HepG2 (cell line): ENCODE results near the gene P3H4. TPM values are rescaled to one million over a fixed set of nuclear protein-coding genes. Genes with fewer than 3 reads are reported as not detected.

Experiments
- ATAC-seq: fragments of 200-7000 bp; cut with Tn5 transposase; 3 replicates; pipeline ENCODE4 v1.9.1; 2020; ENCODE audit warnings: mild to moderate bottlenecking, moderate library complexity
- BruUV-seq: library from RNA; stranded (reverse); fragments of 400-500 nt; replicated peaks from 2 replicates; lab custom pipeline; 2021; lab: Mats Ljungman, UMichigan
- CTCF ChIA-PET: fragments of 300-600 bp; formaldehyde crosslinking; extraction: SDS; loops from one replicate; lab custom pipeline; 2021; ENCODE audit warnings: low total read pairs, inconsistent platforms, low intra/inter-chr PET ratio; lab: Yijun Ruan, JAX
- POLR2A ChIA-PET: fragments of 350-600 bp; sonication (Branson Sonifier 250); formaldehyde crosslinking; loops from one replicate; lab custom pipeline; 2020; ENCODE audit warnings: antibody characterized with exemption, inconsistent platforms; lab: Yijun Ruan, JAX
- DNase-seq: peaks from one replicate; pipeline ENCODE4 v3.0.0-alpha.2; 2015; ENCODE audit warnings: low spot score
- FAIRE-seq: peaks from 3 replicates; lab custom pipeline; 2011; peaks lifted over from hg19 to GRCh38; lab: Jason Lieb, UNC
- H2AFZ ChIP-seq: one replicate; pipeline ENCODE4 v1.6.1; 2011; ENCODE audit warnings: low read length, inconsistent platforms
- H3K27ac ChIP-seq: fragments of 300-600 bp; 3 replicates; pipeline ENCODE4 v1.8.0; 2011; ENCODE audit warnings: mixed run types, mild to moderate bottlenecking, mixed read lengths, low read length, inconsistent platforms; ENCODE audit not compliant: insufficient read depth; ENCODE audit errors: extremely low read length
- H3K27me3 ChIP-seq, 2 experiments: fragments of 200-600 bp in 1 of 2; 2 replicates in 1 of 2; 3 replicates in 1 of 2; pipeline versions ENCODE4 v1.6.0 to v1.8.0; 2011; ENCODE audit warnings: low read length in 2 of 2, mild to moderate bottlenecking in 2 of 2, moderate library complexity in 2 of 2, inconsistent platforms in 1 of 2; ENCODE audit not compliant: insufficient read depth in 2 of 2, control insufficient read depth in 1 of 2
- H3K36me3 ChIP-seq, 2 experiments: fragments of 200-600 bp in 1 of 2; replicated peaks in 1 of 2; 2 replicates in 1 of 2; 3 replicates in 1 of 2; pipeline versions ENCODE4 v1.5.1 to v1.8.0; 2011; ENCODE audit warnings: low read length in 2 of 2, inconsistent platforms in 1 of 2; ENCODE audit not compliant: insufficient read depth in 2 of 2, control insufficient read depth in 1 of 2
- H3K4me1 ChIP-seq: 2 replicates; pipeline ENCODE4 v1.5.1; 2012; ENCODE audit warnings: low read length, inconsistent platforms; ENCODE audit not compliant: insufficient read depth
- H3K4me2 ChIP-seq: 2 replicates; pipeline ENCODE4 v1.6.0; 2011; ENCODE audit warnings: low read depth, low read length, inconsistent platforms
- H3K4me3 ChIP-seq, 3 experiments: fragments of 200-600 bp in 1 of 3; sonication (generic), shearing (Covaris generic) in 1 of 3; replicated peaks in 1 of 3; 2 replicates each; pipeline ENCODE4 v1.5.1; 2011 to 2016; ENCODE audit warnings: low read length in 3 of 3, inconsistent platforms in 2 of 3, low read depth in 2 of 3, mild to moderate bottlenecking in 2 of 3, control low read depth in 1 of 3, mixed read lengths in 1 of 3; ENCODE audit not compliant: insufficient read depth in 1 of 3
- H3K79me2 ChIP-seq: one replicate; pipeline ENCODE4 v1.6.1; 2011; ENCODE audit warnings: low read length, inconsistent platforms; ENCODE audit not compliant: insufficient read depth
- H3K9ac ChIP-seq: 2 replicates; pipeline ENCODE4 v1.6.0; 2011; ENCODE audit warnings: mild to moderate bottlenecking, low read depth, low read length, inconsistent platforms; ENCODE audit not compliant: insufficient read depth
- H3K9me3 ChIP-seq: 2 replicates; pipeline ENCODE4 v1.5.1; 2012; ENCODE audit warnings: mild to moderate bottlenecking, low read length
- H4K20me1 ChIP-seq: 2 replicates; pipeline ENCODE4 v1.6.0; 2011; ENCODE audit warnings: inconsistent platforms, mild to moderate bottlenecking, low read length, moderate library complexity; ENCODE audit not compliant: insufficient read depth
- ATF1 ChIP-seq: IDR thresholded peaks from 2 replicates; pipeline ENCODE4 v1.6.1; 2016; ENCODE audit warnings: mild to moderate bottlenecking, control low read depth
- BRCA1 ChIP-seq: sonication (generic); formaldehyde crosslinking; IDR thresholded peaks from 2 replicates; pipeline ENCODE4 v1.4.0; 2020; ENCODE audit warnings: missing genetic modification reagents
- ETV6 ChIP-seq: sonication (generic); formaldehyde crosslinking; conservative IDR thresholded peaks from 2 replicates; pipeline ENCODE4 v1.4.0; 2020; ENCODE audit warnings: missing genetic modification reagents
- FIP1L1 ChIP-seq: fragments of 200-400 bp; formaldehyde crosslinking; IDR thresholded peaks from 2 replicates; pipeline ENCODE4 v1.6.1; 2018; ENCODE audit warnings: low read depth, mild to moderate bottlenecking, low read length, moderate library complexity, borderline replicate concordance; ENCODE audit not compliant: insufficient read depth
- FOSL1 ChIP-seq: sonication (generic); formaldehyde crosslinking; IDR thresholded peaks from 2 replicates; pipeline ENCODE4 v1.9.0; 2021; ENCODE audit warnings: missing genetic modification reagents, borderline replicate concordance
- MED13 ChIP-seq: sonication (generic); formaldehyde crosslinking; IDR thresholded peaks from 2 replicates; pipeline ENCODE4 v1.5.0; 2020; ENCODE audit warnings: missing genetic modification reagents
- PAF1 ChIP-seq: IDR thresholded peaks from 2 replicates; pipeline ENCODE4 v1.6.1; 2016; ENCODE audit warnings: missing genetic modification reagents, missing compliant biosample characterization
- ZFP37 ChIP-seq: sonication (generic); formaldehyde crosslinking; IDR thresholded peaks from 2 replicates; pipeline ENCODE4 v1.4.0; 2020; ENCODE audit warnings: missing genetic modification reagents, borderline replicate concordance
- ZNF260 ChIP-seq: sonication (generic); formaldehyde crosslinking; IDR thresholded peaks from 2 replicates; pipeline ENCODE4 v1.4.0; 2020; ENCODE audit warnings: missing genetic modification reagents, low read depth, mild to moderate bottlenecking, borderline replicate concordance
- ZNF652 ChIP-seq: IDR thresholded peaks from 2 replicates; pipeline ENCODE4 v1.6.1; 2016; ENCODE audit warnings: low read depth, borderline replicate concordance
- ZNF670 ChIP-seq: sonication (generic); formaldehyde crosslinking; IDR thresholded peaks from 2 replicates; pipeline ENCODE4 v1.8.0; 2022; ENCODE audit warnings: mild to moderate bottlenecking, missing genetic modification reagents, borderline replicate concordance
- ZNF773 ChIP-seq: sonication (generic); formaldehyde crosslinking; IDR thresholded peaks from 2 replicates; pipeline ENCODE4 v1.4.0; 2020; ENCODE audit warnings: missing genetic modification reagents, borderline replicate concordance
- WGBS: methylation state at CpG from one replicate; pipeline ENCODE4 v1.1.6; 2017; ENCODE audit warnings: low lambda C conversion rate; 5-methylcytosine and 5-hydroxymethylcytosine counted together
- in situ Hi-C: cut with HindIII; loops from 2 replicates; pipeline ENCODE4 v1.10.0; 2017; ENCODE audit warnings: low pct_unique_long_range_greater_than_20kb; ENCODE audit not compliant: extremely low pct_ligation_motif_present
- intact Hi-C: fragments of 100-400 bp; cut with micrococcal nuclease; formaldehyde crosslinking; loops from one replicate; pipeline ENCODE4 v1.10.0; 2022; ENCODE audit not compliant: unreplicated experiment
- polyA plus RNA-seq, 8 experiments: library from polyadenylated mRNA; depleted of rRNA in 3 of 8; stranded (reverse) in 7 of 8; unstranded in 1 of 8; fragments of >200 nt; fragmentation: Illumina TruSeq in 4 of 8; extraction: Trizol in 4 of 8; gene quantifications; 2 replicates each; pipeline versions ENCODE4 v1.2.1 to v1.2.3, GENCODE V29; 2011 to 2016; ENCODE audit warnings: low read depth in 4 of 8, missing spikeins in 1 of 8, mixed read lengths in 1 of 8; ENCODE audit not compliant: insufficient read depth in 1 of 8
- total RNA-seq, 5 experiments: library from RNA; depleted of rRNA; stranded (reverse); fragments of >200 nt; fragmentation: Illumina TruSeq; extraction: Trizol; gene quantifications; 2 replicates each; pipeline ENCODE4 v1.2.3, GENCODE V29; 2016; ENCODE audit warnings: low read depth in 1 of 5
- TF ChIP-seq, protein P1 (sequence below): IDR thresholded peaks from 2 replicates; pipeline ENCODE4 v1.6.1; 2016
- TF ChIP-seq, protein P2 (sequence below): sonication (generic); formaldehyde crosslinking; IDR thresholded peaks from 2 replicates; pipeline ENCODE4 v1.4.0; 2020; ENCODE audit warnings: missing genetic modification reagents, low read depth, mild to moderate bottlenecking, borderline replicate concordance
- TF ChIP-seq, protein P3 (sequence below): sonication (generic); formaldehyde crosslinking; IDR thresholded peaks from 2 replicates; pipeline ENCODE4 v1.4.0; 2020; ENCODE audit warnings: mild to moderate bottlenecking, missing genetic modification reagents, borderline replicate concordance
- TF ChIP-seq, protein P4 (sequence below): fragments of 450-650 bp; IDR thresholded peaks from 2 replicates; pipeline ENCODE4 v1.6.1; 2016

The P3H4 gene
- total and polyA plus RNA-seq, 2 of the 13 experiments (the other 11 are each of a cell fraction or from before 2014, with no cell fraction given) = 37.1 to 50.6 TPM

DNA sequence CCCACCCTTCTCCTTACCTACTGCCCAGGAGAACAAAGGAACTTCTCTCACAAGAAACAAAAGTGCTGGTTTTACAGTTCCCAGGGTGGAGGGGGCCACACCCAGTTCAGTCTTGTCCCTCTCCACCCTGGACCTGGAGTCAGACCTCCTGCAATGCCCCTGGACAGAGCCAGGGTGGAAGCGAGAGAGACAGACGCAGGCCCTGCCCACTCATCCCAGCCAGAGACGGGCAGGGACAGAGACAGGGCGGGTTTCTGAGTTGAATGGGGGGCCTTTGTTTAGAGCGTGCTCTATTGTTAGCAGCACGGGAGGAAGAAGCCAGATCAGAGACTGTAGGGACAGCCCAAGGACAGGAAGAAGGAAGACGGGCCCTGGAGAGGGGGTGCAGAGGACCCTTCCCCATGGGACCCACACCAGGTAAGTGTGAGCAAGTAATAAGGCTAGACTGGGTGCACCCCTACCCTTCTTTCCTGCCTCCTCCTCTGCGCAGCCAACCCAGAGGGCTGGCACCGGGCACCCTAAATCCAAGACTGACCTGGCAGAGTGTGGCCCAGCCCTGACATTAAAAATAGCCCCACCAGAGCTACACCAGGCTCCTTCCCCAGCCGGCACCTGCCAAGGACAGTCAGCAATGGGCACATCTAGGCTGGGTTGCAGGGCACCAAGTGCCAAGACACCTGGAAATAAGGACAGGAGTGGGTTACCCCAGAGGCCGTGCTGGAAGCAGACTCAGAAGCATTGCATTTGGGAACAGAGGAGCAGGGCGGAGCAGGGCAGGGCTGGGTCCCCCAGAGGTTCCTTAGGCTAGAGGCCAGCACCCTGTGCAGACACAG, 36.1 kb downstream of the P3H4 start:
- peaks cover 2 to 10% of the 10 kb centered on the region in 2 experiments; a peak in 3 of 5 replicates for H3K36me3 ChIP-seq
- H3K9ac ChIP-seq = no peak overlapping the region
- no peaks in the 10 kb centered on the region for H3K79me2 ChIP-seq
- WGBS = 97% methylated on average over 12 of the region's 12 CpGs
- no peak overlapping the region for H3K27ac ChIP-seq
- no peak overlapping the region for H3K4me3 ChIP-seq
- TF ChIP-seq, protein P1, sequence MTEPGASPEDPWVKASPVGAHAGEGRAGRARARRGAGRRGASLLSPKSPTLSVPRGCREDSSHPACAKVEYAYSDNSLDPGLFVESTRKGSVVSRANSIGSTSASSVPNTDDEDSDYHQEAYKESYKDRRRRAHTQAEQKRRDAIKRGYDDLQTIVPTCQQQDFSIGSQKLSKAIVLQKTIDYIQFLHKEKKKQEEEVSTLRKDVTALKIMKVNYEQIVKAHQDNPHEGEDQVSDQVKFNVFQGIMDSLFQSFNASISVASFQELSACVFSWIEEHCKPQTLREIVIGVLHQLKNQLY = no peak
- TF ChIP-seq, protein P2, sequence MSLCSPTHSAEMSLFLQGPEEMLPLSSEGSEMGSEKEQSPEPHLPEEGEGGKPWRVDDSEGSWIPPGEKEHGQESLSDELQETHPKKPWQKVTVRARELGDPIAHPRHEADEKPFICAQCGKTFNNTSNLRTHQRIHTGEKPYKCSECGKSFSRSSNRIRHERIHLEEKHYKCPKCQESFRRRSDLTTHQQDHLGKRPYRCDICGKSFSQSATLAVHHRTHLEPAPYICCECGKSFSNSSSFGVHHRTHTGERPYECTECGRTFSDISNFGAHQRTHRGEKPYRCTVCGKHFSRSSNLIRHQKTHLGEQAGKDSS (CRISPR knock-in tag) = no peak
- TF ChIP-seq ZNF652 (CRISPR knock-in tag) (no peak), FOSL1 (CRISPR knock-in tag) (no peak), ZNF773 (no peak), ATF1 (no peak), ZFP37 (CRISPR knock-in tag) (no peak), FIP1L1 (no peak), ETV6 (no peak), PAF1 (CRISPR knock-in tag) (no peak), ZNF260 (CRISPR knock-in tag) (no peak), ZNF670 (no peak), BRCA1 (CRISPR knock-in tag) (no peak), MED13 (CRISPR knock-in tag) (no peak)
- TF ChIP-seq, protein P3, sequence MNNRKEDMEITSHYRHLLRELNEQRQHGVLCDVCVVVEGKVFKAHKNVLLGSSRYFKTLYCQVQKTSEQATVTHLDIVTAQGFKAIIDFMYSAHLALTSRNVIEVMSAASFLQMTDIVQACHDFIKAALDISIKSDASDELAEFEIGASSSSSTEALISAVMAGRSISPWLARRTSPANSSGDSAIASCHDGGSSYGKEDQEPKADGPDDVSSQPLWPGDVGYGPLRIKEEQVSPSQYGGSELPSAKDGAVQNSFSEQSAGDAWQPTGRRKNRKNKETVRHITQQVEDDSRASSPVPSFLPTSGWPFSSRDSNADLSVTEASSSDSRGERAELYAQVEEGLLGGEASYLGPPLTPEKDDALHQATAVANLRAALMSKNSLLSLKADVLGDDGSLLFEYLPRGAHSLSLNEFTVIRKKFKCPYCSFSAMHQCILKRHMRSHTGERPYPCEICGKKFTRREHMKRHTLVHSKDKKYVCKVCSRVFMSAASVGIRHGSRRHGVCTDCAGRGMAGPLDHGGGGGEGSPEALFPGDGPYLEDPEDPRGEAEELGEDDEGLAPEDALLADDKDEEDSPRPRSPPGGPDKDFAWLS = no peak
- TF ChIP-seq, protein P4, sequence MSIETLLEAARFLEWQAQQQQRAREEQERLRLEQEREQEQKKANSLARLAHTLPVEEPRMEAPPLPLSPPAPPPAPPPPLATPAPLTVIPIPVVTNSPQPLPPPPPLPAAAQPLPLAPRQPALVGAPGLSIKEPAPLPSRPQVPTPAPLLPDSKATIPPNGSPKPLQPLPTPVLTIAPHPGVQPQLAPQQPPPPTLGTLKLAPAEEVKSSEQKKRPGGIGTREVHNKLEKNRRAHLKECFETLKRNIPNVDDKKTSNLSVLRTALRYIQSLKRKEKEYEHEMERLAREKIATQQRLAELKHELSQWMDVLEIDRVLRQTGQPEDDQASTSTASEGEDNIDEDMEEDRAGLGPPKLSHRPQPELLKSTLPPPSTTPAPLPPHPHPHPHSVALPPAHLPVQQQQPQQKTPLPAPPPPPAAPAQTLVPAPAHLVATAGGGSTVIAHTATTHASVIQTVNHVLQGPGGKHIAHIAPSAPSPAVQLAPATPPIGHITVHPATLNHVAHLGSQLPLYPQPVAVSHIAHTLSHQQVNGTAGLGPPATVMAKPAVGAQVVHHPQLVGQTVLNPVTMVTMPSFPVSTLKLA = no peak
- TF ChIP-seq, all 625 proteins: peak for 0
- intact Hi-C loops = no loop called here
- ChIA-PET POLR2A (interaction anchor here (0.9 to 3.6 kb wide), 4 partner anchors 10 to 36 kb away, joined by 3 to 95 read pairs (median 28); partner anchors contain the start of genes FKBP10, JUP and P3H4), CTCF (no interaction called here)
- Histone ChIP-seq H2AFZ (no peak overlapping the region), H3K4me2 (no peak overlapping the region), H3K27me3 (no peaks in the 10 kb centered on the region), H3K4me1 (peaks cover 60% of the 10 kb centered on the region), H4K20me1 (no peaks in the 10 kb centered on the region), H3K9me3 (no peaks in the 10 kb centered on the region)
- BruUV-seq = no TSS peak
- no peak for FAIRE-seq
- in situ Hi-C loops = no loop called here
- no peak for DNase-seq
- ATAC-seq = no peak
